ENCODE data around the gene MAP1LC3B2.

MAP1LC3B2 gene

DNA sequence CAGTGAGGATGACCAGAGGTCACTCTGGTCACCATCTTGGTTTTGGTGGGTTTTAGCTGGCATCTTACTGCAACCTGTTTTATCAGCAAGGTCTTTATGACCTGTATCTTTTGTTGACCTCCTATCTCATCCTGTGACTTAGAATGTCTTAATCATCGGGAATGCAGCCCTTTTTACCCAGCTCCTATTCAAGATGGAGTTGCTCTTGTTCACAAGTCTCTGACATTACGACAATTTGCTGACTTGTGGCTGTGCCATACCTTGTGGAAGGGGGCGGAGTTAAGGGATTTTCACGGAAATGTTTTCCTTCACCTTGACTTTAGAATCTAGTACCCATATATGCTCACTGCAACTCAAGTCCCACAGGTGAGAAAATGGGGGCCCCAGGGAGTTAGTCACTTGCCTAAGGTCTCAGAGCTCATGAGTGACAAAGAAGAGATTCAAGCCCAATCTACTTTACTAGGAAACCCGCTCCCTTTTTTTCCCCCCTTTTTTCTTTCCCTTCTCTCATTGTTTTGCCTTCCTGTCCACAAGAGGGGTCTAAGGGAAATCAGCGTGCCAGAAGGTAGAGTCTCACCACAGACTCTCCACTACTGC is 2.7 kb upstream of the MAP1LC3B2 start:
- Histone ChIP-seq H3K36me3 (no peaks in the 10 kb centered on the region), H3K27ac (peak overlapping the region; percentile 100), H3K4me1 (ENCODE audit: control insufficient read depth in 1 of 2, insufficient read depth in 1 of 2, low read depth in 1 of 2, low read length in 1 of 2) (peaks cover 59 to 80% of the 10 kb centered on the region in 2 experiments), H3K27me3 (no peaks in the 10 kb centered on the region), H3K4me3 (ENCODE audit: low read depth in 1 of 2, low read length in 1 of 2) (no peak overlapping the region), H3K9me3 (no peaks in the 10 kb centered on the region)
- TF ChIP-seq, protein P1, sequence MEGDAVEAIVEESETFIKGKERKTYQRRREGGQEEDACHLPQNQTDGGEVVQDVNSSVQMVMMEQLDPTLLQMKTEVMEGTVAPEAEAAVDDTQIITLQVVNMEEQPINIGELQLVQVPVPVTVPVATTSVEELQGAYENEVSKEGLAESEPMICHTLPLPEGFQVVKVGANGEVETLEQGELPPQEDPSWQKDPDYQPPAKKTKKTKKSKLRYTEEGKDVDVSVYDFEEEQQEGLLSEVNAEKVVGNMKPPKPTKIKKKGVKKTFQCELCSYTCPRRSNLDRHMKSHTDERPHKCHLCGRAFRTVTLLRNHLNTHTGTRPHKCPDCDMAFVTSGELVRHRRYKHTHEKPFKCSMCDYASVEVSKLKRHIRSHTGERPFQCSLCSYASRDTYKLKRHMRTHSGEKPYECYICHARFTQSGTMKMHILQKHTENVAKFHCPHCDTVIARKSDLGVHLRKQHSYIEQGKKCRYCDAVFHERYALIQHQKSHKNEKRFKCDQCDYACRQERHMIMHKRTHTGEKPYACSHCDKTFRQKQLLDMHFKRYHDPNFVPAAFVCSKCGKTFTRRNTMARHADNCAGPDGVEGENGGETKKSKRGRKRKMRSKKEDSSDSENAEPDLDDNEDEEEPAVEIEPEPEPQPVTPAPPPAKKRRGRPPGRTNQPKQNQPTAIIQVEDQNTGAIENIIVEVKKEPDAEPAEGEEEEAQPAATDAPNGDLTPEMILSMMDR (IDR thresholded peaks at IDR 0.05), result no peak

DNA sequence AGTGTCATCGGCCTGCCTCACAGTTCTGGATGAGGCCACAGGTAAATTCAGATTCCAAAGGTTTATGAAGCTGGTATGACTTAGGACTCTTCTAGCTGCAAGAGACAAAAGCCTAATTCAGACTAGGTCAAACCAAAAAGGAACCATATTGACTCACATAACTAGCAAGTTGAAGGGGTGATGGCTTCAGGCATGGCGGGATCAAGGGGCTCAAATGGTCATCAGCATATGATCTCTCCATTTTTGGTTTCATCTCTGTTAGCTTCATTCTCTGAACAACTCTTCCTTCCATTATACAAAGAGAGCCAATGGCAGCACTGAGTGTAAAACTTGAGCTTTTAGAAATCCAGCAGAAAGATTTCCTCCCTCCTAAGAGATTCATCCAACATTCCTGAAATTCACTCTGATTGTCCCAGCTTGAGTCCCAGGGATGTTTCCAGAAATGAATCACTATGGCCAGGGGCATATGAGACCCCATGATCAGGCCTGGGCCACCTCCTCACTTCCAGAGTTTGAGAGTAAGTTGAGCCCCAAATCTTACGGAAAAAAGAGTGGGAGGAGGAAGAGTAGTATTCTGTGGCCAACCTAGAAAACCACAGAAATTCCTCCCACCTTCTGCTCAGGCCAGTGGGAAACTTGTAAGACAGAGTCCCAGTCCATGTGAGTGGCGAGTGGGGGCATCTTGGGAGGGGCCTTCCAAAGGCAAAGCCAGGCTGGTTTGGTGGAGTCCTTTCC is 2.0 kb upstream of the MAP1LC3B2 start:
- H3K4me1 ChIP-seq (ENCODE audit: control insufficient read depth in 1 of 2, insufficient read depth in 1 of 2, low read depth in 1 of 2, low read length in 1 of 2), result peaks cover 59 to 80% of the 10 kb centered on the region in 2 experiments
- no peaks in the 10 kb centered on the region for H3K9me3 ChIP-seq
- TF ChIP-seq, protein P1 (IDR thresholded peaks at IDR 0.05), result no peak
- no peaks in the 10 kb centered on the region for H3K36me3 ChIP-seq
- H3K27ac ChIP-seq, result peak overlapping the region; percentile 100
- H3K4me3 ChIP-seq (ENCODE audit: low read depth in 1 of 2, low read length in 1 of 2), result peak overlapping the region; percentile 67 to 77
- H3K27me3 ChIP-seq, result no peaks in the 10 kb centered on the region

DNA sequence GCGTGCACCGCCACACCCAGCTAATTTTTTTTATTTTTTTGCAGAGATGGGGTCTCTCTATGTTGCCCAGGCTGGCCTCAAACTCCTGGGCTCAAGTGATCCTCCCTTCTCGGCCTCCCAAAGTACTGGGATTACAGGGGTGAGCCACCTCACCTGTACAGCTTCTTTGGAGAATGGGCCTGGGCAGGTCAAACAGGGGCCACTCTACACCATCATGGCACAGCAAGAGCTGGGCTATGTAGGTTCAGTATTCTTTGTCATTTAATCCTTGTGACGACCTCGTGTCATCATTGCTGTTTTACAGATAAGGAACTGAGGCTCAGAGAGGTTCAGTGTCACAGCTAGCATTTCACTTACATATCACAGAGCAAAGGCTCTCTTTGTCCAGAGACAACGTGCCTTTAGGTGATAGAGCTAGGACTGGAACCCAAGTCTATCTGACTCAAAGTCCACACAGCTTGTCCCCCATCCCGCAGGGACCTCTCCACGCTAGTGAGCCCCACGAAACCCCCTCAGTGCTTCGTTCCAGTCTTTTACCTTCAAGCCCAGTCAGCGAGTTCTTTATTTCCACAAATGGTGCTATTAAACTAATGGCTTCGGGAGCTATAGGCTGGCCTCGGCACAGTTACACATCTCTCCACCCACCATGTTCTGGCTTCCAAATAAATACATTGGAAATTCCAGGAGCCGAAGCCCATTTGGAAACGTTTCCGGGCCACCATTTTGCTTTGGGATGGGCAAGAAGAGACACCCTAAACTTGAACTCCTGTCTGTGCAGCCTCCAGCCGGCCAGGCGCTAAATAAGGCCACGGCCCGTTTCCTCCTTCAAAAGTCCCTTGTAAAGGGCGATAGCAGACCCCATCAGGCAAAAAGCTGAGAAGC is 660 bp upstream of the MAP1LC3B2 start:
- TF ChIP-seq, protein P1 (IDR thresholded peaks at IDR 0.05), result no peak
- Histone ChIP-seq H3K4me3 (ENCODE audit: low read depth in 1 of 2, low read length in 1 of 2) (peak overlapping the region; percentile 67 to 77), H3K36me3 (no peaks in the 10 kb centered on the region), H3K9me3 (no peaks in the 10 kb centered on the region), H3K27me3 (no peaks in the 10 kb centered on the region), H3K27ac (peak overlapping the region; percentile 100), H3K4me1 (ENCODE audit: control insufficient read depth in 1 of 2, insufficient read depth in 1 of 2, low read depth in 1 of 2, low read length in 1 of 2) (peaks cover 50 to 67% of the 10 kb centered on the region in 2 experiments)

DNA sequence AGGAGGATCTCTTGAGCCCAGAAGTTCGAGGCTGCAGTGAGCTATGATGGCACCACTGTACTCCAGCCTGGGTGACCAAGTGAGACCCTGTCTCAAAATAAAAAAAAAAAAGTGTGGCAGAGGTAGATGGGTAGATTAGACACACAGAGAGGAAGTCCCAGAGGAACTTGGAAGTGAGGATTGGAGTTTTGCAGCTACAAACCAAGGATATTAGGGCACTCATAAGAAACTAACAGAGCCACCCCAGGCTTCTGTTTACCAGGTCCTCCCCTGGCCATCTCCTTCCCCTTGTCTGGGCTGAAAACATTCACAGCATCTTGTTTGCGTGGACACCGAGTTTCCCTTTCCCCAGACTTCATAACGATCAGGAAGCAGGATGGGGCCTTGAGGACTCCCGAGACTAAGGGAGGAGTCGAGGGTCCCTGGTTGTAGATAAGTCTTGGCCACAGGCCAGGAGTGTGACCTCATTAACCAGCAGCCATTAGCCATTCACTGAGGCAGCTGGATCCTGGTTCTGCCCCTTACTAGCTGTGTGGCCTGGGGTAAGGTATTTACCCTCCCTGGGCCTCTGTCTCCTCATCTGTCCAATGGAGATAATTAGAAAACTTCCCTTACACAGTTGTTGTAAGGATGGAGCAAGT is 2.1 kb downstream of the MAP1LC3B2 start:
- H3K36me3 ChIP-seq, result no peaks in the 10 kb centered on the region
- peaks cover 50 to 62% of the 10 kb centered on the region in 2 experiments for H3K4me1 ChIP-seq (ENCODE audit: control insufficient read depth in 1 of 2, insufficient read depth in 1 of 2, low read depth in 1 of 2, low read length in 1 of 2)
- H3K9me3 ChIP-seq, result no peaks in the 10 kb centered on the region
- peak overlapping the region in 1 of 2 experiments; percentile 33 for H3K4me3 ChIP-seq (ENCODE audit: low read depth in 1 of 2, low read length in 1 of 2)
- TF ChIP-seq, protein P1 (IDR thresholded peaks at IDR 0.05), result no peak
- peak overlapping the region; percentile 100 for H3K27ac ChIP-seq
- no peaks in the 10 kb centered on the region for H3K27me3 ChIP-seq

DNA sequence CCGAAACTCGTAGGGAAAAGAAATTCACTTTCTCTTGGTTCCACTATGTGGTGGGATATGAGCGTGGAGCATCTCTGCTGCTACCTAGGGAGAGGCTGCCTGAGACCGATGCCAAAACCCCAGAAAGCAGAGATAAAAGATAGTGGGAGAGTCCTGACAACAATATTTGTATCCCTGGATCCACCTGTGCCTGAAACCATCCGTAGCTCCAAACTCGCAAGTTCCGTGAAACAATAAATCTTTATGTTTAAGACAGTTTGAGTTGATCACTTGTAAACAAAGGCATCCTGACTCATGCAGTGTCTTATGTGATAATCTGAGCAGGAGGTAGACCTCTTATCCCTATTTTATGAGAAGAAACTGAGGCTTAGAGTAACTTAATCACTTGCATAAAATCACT is 2.9 kb downstream of the MAP1LC3B2 start:
- Histone ChIP-seq H3K27ac (peak overlapping the region; percentile 100), H3K4me3 (ENCODE audit: low read depth in 1 of 2, low read length in 1 of 2) (no peak overlapping the region), H3K9me3 (no peaks in the 10 kb centered on the region), H3K27me3 (no peaks in the 10 kb centered on the region), H3K4me1 (ENCODE audit: control insufficient read depth in 1 of 2, insufficient read depth in 1 of 2, low read depth in 1 of 2, low read length in 1 of 2) (peaks cover 44 to 54% of the 10 kb centered on the region in 2 experiments), H3K36me3 (no peaks in the 10 kb centered on the region)
- TF ChIP-seq, protein P1 (IDR thresholded peaks at IDR 0.05), result no peak
